ENCODE results near the gene NXT1. TPM values are rescaled to one million over a fixed set of nuclear protein-coding genes. Genes with fewer than 3 reads are reported as not detected.

The NXT1 gene
- total and polyA plus RNA-seq, 2 experiments from 2014 or later: 30.2 to 34.4 TPM

DNA sequence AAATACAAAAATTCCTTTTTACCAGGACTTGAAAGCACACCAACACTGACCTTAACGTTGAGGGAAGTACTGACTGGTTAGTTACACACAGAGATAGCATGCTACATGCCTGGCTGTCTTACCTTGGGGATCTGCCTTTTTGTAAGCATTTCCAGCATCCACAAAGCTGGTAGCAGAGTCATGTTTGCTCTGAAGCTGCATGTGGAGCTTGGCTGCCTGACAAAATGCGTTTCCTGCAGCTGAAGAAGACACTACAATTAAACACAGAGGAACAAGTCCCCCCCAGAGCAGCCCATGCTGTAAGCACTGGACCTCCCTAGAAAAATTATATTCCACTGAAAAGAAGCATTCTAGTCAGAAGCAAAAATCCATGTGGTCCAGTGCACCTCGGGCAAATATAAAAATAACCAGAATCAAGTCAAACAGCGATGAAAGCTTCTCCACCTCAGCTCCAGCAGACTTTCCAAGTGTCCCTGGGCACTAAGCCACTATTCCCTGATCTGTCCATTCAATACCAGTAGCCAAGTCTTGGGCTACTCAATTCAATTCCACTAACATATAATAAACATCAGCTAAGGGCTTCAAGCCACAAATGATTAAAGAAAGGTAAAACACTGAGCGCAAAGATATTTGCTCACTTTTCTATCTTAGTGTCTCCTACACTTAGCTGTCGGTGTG is 46.5 kb downstream of the NXT1 start:
- Histone ChIP-seq H3K79me2 (replicated peaks; ENCODE audit: insufficient read depth) (peaks cover 22% of the 10 kb centered on the region), H3F3A (replicated peaks; ENCODE audit: low read depth) (no peaks in the 10 kb centered on the region), H3K4me3 (no peak overlapping the region), H3K4me2 (no peak overlapping the region), H3K27me3 (ENCODE audit: insufficient read depth) (no peaks in the 10 kb centered on the region), H3K27ac (ENCODE audit: low read depth) (no peak overlapping the region), H4K20me1 (replicated peaks; ENCODE audit: insufficient read depth) (peaks cover 21% of the 10 kb centered on the region), H3K9me2 (ENCODE audit: insufficient read depth) (no peaks in the 10 kb centered on the region), H2AFZ (no peak overlapping the region), H3K36me3 (ENCODE audit: insufficient read depth) (peaks cover 8% of the 10 kb centered on the region; the same call in 1 of the 2 replicates), H3K4me1 (ENCODE audit: insufficient read depth) (peaks cover 7% of the 10 kb centered on the region; the same call in 1 of the 2 replicates)
- peaks cover 31% of the 10 kb centered on the region for H3K36me3 Mint-ChIP-seq (ENCODE audit: low read depth)
- no peak overlapping the region for H3K4me3 Mint-ChIP-seq
- TF ChIP-seq ZNF331 (CRISPR knock-in tag; IDR thresholded peaks at IDR 0.05; ENCODE audit: low read depth) (no peak), ZNF114 (CRISPR knock-in tag; IDR thresholded peaks at IDR 0.05) (no peak), EZH2phosphoT487 (IDR thresholded peaks at IDR 0.05; ENCODE audit: unreplicated experiment) (no peak), POLR2AphosphoS5 (IDR thresholded peaks at IDR 0.05; ENCODE audit: low read depth) (no peak), STAT1 (IDR thresholded peaks at IDR 0.05; ENCODE audit: unreplicated experiment) (no peak), CREB1 (CRISPR knock-in tag; IDR thresholded peaks at IDR 0.05; ENCODE audit: low read depth) (no peak), JUNB (IDR thresholded peaks at IDR 0.05; ENCODE audit: unreplicated experiment) (no peak)
- TF ChIP-seq, protein P1, sequence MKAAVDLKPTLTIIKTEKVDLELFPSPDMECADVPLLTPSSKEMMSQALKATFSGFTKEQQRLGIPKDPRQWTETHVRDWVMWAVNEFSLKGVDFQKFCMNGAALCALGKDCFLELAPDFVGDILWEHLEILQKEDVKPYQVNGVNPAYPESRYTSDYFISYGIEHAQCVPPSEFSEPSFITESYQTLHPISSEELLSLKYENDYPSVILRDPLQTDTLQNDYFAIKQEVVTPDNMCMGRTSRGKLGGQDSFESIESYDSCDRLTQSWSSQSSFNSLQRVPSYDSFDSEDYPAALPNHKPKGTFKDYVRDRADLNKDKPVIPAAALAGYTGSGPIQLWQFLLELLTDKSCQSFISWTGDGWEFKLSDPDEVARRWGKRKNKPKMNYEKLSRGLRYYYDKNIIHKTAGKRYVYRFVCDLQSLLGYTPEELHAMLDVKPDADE (IDR thresholded peaks at IDR 0.05): no peak
- TF ChIP-seq, protein P2, sequence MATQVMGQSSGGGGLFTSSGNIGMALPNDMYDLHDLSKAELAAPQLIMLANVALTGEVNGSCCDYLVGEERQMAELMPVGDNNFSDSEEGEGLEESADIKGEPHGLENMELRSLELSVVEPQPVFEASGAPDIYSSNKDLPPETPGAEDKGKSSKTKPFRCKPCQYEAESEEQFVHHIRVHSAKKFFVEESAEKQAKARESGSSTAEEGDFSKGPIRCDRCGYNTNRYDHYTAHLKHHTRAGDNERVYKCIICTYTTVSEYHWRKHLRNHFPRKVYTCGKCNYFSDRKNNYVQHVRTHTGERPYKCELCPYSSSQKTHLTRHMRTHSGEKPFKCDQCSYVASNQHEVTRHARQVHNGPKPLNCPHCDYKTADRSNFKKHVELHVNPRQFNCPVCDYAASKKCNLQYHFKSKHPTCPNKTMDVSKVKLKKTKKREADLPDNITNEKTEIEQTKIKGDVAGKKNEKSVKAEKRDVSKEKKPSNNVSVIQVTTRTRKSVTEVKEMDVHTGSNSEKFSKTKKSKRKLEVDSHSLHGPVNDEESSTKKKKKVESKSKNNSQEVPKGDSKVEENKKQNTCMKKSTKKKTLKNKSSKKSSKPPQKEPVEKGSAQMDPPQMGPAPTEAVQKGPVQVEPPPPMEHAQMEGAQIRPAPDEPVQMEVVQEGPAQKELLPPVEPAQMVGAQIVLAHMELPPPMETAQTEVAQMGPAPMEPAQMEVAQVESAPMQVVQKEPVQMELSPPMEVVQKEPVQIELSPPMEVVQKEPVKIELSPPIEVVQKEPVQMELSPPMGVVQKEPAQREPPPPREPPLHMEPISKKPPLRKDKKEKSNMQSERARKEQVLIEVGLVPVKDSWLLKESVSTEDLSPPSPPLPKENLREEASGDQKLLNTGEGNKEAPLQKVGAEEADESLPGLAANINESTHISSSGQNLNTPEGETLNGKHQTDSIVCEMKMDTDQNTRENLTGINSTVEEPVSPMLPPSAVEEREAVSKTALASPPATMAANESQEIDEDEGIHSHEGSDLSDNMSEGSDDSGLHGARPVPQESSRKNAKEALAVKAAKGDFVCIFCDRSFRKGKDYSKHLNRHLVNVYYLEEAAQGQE (IDR thresholded peaks at IDR 0.05; ENCODE audit: unreplicated experiment): no peak
- TF ChIP-seq, protein P3, sequence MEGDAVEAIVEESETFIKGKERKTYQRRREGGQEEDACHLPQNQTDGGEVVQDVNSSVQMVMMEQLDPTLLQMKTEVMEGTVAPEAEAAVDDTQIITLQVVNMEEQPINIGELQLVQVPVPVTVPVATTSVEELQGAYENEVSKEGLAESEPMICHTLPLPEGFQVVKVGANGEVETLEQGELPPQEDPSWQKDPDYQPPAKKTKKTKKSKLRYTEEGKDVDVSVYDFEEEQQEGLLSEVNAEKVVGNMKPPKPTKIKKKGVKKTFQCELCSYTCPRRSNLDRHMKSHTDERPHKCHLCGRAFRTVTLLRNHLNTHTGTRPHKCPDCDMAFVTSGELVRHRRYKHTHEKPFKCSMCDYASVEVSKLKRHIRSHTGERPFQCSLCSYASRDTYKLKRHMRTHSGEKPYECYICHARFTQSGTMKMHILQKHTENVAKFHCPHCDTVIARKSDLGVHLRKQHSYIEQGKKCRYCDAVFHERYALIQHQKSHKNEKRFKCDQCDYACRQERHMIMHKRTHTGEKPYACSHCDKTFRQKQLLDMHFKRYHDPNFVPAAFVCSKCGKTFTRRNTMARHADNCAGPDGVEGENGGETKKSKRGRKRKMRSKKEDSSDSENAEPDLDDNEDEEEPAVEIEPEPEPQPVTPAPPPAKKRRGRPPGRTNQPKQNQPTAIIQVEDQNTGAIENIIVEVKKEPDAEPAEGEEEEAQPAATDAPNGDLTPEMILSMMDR (conservative IDR thresholded peaks at IDR 0.05; ENCODE audit: low read depth in 2 of 2): no peak
- DNase-seq (ENCODE audit: low spot score) (no peak), ATAC-seq (no peak)
- H3K27me3 Mint-ChIP-seq (ENCODE audit: insufficient read depth, low read depth, poor library complexity): peaks cover 3% of the 10 kb centered on the region
- H3K27ac Mint-ChIP-seq: no peak overlapping the region; the same call in 1 of the 2 replicates
- peaks cover 22% of the 10 kb centered on the region for H3K4me1 Mint-ChIP-seq
- no peaks in the 10 kb centered on the region for H3K9me3 Mint-ChIP-seq

All from GM23338 (cell line).